Hepatocyte (in vitro differentiated cells): Measurements from ENCODE around the gene NRL. TPM values are rescaled to one million over a fixed set of nuclear protein-coding genes. Genes with fewer than 3 reads are reported as not detected.

Source experiments
- DNase-seq: peaks from one replicate; pipeline ENCODE4 v3.0.0-alpha.2; 2016; ENCODE audit warnings: low spot score
- H2AFZ ChIP-seq: fragments of 200-600 bp; sonication (generic); 2 replicates; pipeline ENCODE4 v1.6.0; 2016; ENCODE audit warnings: antibody characterized with exemption, mild to moderate bottlenecking
- H3K27ac ChIP-seq: fragments of 200-600 bp; sonication (generic); 2 replicates; pipeline ENCODE4 v1.5.1; 2016; ENCODE audit warnings: mild to moderate bottlenecking
- H3K27me3 ChIP-seq: fragments of 200-600 bp; sonication (generic); 2 replicates; pipeline ENCODE4 v1.6.1; 2016
- H3K36me3 ChIP-seq: fragments of 200-600 bp; sonication (generic); replicated peaks from 2 replicates; pipeline ENCODE4 v1.5.1; 2016; ENCODE audit warnings: low read depth; ENCODE audit not compliant: insufficient read depth
- H3K4me1 ChIP-seq: fragments of 200-600 bp; sonication (generic); 2 replicates; pipeline ENCODE4 v1.5.1; 2016; ENCODE audit warnings: mild to moderate bottlenecking, moderate library complexity; ENCODE audit not compliant: insufficient read depth
- H3K4me2 ChIP-seq: fragments of 200-600 bp; sonication (generic); 2 replicates; pipeline ENCODE4 v1.6.0; 2016
- H3K4me3 ChIP-seq: fragments of 200-600 bp; sonication (generic); 2 replicates; pipeline ENCODE4 v1.5.1; 2016; ENCODE audit warnings: mild to moderate bottlenecking
- H3K79me2 ChIP-seq: fragments of 200-600 bp; sonication (generic); 2 replicates; pipeline ENCODE4 v1.6.0; 2017; ENCODE audit warnings: mild to moderate bottlenecking
- H3K9me2 ChIP-seq: fragments of 200-600 bp; sonication (generic); replicated peaks from 2 replicates; pipeline ENCODE4 v1.6.0; 2017; ENCODE audit warnings: mild to moderate bottlenecking; ENCODE audit not compliant: insufficient read depth
- H3K9me3 ChIP-seq: fragments of 200-600 bp; sonication (generic); 2 replicates; pipeline ENCODE4 v1.5.1; 2016; ENCODE audit warnings: low read depth, mild to moderate bottlenecking
- H4K20me1 ChIP-seq: fragments of 200-600 bp; sonication (generic); 2 replicates; pipeline ENCODE4 v1.6.0; 2016; ENCODE audit warnings: mild to moderate bottlenecking; ENCODE audit not compliant: insufficient read depth, poor library complexity, severe bottlenecking
- CTCF ChIP-seq: fragments of 200-600 bp; sonication (generic); IDR thresholded peaks from 2 replicates; pipeline ENCODE4 v1.5.1; 2016; ENCODE audit warnings: antibody characterized with exemption, mild to moderate bottlenecking; ENCODE audit not compliant: poor library complexity
- EZH2 ChIP-seq: fragments of 200-600 bp; sonication (generic); IDR thresholded peaks from 2 replicates; pipeline ENCODE4 v1.6.1; 2016; ENCODE audit warnings: antibody characterized with exemption, mild to moderate bottlenecking, borderline replicate concordance
- EZH2phosphoT487 ChIP-seq: fragments of 200-600 bp; sonication (generic); IDR thresholded peaks from one replicate; pipeline ENCODE4 v1.6.1; 2018; ENCODE audit warnings: antibody characterized with exemption, mild to moderate bottlenecking, low read depth, moderate library complexity; ENCODE audit not compliant: unreplicated experiment, severe bottlenecking
- WGBS: methylation state at CpG from one replicate; pipeline ENCODE4 v1.1.6; 2016; ENCODE audit warnings: low lambda C conversion rate; ENCODE audit errors: missing lambda C conversion rate; 5-methylcytosine and 5-hydroxymethylcytosine counted together
- polyA plus RNA-seq: library from polyadenylated mRNA; unstranded; fragments of >200 nt; fragmentation: Nextera tagmentation; extraction: Ambion mirVana; gene quantifications from 2 replicates; pipeline ENCODE4 v1.2.1, GENCODE V29; 2016
- total RNA-seq: library from RNA; depleted of rRNA; stranded (reverse); fragments of >200 nt; gene quantifications from 2 replicates; pipeline ENCODE4 v1.2.3, GENCODE V29; 2014

NRL gene
- total and polyA plus RNA-seq, 2 experiments from 2014 or later: 1.2 to 2.4 TPM

- Histone ChIP-seq H3K9me3 (no peaks in the 10 kb centered on the region), H2AFZ (no peak overlapping the region), H3K27ac (no peak overlapping the region), H3K9me2 (no peaks in the 10 kb centered on the region), H3K4me1 (peaks cover 1% of the 10 kb centered on the region), H4K20me1 (no peaks in the 10 kb centered on the region), H3K36me3 (no peaks in the 10 kb centered on the region), H3K4me3 (no peak overlapping the region), H3K27me3 (peaks cover 3% of the 10 kb centered on the region), H3K4me2 (no peak overlapping the region), H3K79me2 (no peaks in the 10 kb centered on the region)
- 82% methylated on average over 12 of the region's 12 CpGs for WGBS
- no peak for DNase-seq
- TF ChIP-seq CTCF (no peak), EZH2phosphoT487 (no peak), EZH2 (no peak)
These were observed 42.8 kb downstream of the NRL start for GRCh38 chr14:24071836-24072430.

GRCh38 chr14:24071144-24071697 is 43.5 kb downstream of the NRL start, which contains the start of gene CPNE6:
CPNE6 (plus strand) TSS chr14:24071562; CDS start chr14:24072937, 1,375 bp downstream.
- Histone ChIP-seq H3K4me2 (no peak within 1 kb of the TSS), H2AFZ (no peak within 1 kb of the TSS), H3K27me3 (peaks cover 3% of the 10 kb centered on the region), H3K27ac (no peak within 1 kb of the TSS), H4K20me1 (no peaks in the 10 kb centered on the region), H3K79me2 (no peaks in the 10 kb centered on the region), H3K4me1 (peaks cover 4% of the 10 kb centered on the region), H3K9me3 (no peaks in the 10 kb centered on the region), H3K9me2 (no peaks in the 10 kb centered on the region), H3K36me3 (no peaks in the 10 kb centered on the region), H3K4me3 (no peak within 1 kb of the TSS)
- no peak for DNase-seq
- WGBS: 89% methylated on average over 12 of the region's 19 CpGs
- TF ChIP-seq EZH2 (no peak), EZH2phosphoT487 (no peak), CTCF (no peak)

- no peaks in the 10 kb centered on the region for H4K20me1 ChIP-seq
- no peaks in the 10 kb centered on the region for H3K79me2 ChIP-seq
- no peak overlapping the region for H3K4me3 ChIP-seq
- H3K9me2 ChIP-seq: no peaks in the 10 kb centered on the region
- WGBS: 87% methylated on average over 10 of the region's 10 CpGs
- H3K9me3 ChIP-seq: no peaks in the 10 kb centered on the region
- no peaks in the 10 kb centered on the region for H3K36me3 ChIP-seq
- no peak for DNase-seq
- no peak overlapping the region for H3K4me2 ChIP-seq
- H3K27ac ChIP-seq: no peak overlapping the region
- H3K4me1 ChIP-seq: peaks cover 4% of the 10 kb centered on the region
- H2AFZ ChIP-seq: no peak overlapping the region
- peaks cover 3% of the 10 kb centered on the region for H3K27me3 ChIP-seq
- TF ChIP-seq EZH2 (no peak), EZH2phosphoT487 (no peak), CTCF (no peak)
These were observed 44.2 kb downstream of the NRL start for GRCh38 chr14:24070285-24071143.
